ENCODE measurements around the gene GPRIN3.
"Not testable (repeated sequence)": the region's sequence is repeated elsewhere in the genome, so short reads cannot be mapped to it uniquely, and the experiment has no call there.

GPRIN3 gene

DNA sequence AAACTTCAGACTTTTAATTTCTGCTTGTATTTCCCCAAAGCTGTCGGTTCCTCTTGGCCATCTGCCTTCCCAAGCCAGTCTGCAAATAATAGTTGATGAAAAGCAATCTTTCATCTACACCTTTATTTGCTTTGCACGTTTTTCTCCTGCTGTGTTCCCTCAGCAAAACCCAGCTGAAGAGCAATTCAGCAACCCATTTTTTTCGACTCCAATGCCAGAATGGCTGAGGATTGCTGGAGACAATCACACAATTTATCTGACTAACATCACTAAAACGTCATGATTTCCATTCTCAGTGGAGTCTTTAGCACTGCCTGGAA lies 94.3 kb downstream of the GPRIN3 start:
- no peak for DNase-seq

DNA sequence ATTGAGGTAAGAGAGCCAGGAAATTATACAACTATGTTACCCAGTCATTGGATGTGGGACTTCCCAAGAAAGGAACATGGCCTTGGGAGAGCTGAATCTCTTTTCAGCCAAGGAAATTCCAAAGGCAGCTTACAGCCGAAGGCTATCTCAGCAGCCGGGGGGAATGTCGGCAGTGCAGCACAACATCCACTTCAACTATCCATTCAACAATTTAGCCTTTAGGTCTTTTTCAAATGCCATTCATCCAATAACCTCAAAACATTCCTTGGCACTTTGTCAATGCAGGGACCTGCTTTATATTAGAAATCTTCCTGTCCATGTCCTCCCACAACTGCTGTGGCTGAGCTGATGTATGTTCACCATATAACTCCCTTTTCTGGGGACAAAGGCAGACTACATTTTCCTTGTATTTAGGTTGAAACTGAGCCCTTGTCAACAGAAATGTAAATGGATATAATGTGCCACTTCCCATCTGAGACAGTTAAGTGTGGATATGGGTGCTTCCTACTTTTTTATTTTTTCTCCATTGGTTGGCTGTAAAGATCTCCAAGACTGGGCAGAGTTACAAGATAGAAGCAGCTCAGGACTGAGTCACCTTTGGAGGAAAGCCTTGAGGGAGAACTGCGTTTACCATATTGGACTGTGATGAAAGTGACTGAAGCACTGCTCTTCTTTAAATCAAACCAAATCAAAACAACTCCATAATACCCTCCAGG lies 94.8 kb downstream of the GPRIN3 start:
- no peak for DNase-seq

DNA sequence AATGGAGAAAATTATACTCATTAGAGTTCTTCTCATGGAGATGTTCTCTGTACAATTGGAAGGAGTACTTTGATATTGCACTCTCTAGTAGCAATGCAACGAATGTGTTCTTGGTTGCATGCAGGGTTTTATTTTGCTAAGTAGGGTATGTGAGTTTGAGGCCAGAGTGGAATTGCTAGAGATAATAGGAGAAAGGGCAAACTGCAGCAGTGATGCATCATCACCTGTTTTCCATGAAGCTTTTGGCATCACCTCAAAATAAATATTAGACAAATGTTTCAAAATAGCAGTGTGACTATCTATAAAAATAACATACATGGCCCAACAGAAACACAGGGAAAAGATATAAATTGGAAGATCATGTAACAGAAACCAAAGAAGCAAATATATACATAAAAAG lies 103.0 kb downstream of the GPRIN3 start:
- DNase-seq: no peak

DNA sequence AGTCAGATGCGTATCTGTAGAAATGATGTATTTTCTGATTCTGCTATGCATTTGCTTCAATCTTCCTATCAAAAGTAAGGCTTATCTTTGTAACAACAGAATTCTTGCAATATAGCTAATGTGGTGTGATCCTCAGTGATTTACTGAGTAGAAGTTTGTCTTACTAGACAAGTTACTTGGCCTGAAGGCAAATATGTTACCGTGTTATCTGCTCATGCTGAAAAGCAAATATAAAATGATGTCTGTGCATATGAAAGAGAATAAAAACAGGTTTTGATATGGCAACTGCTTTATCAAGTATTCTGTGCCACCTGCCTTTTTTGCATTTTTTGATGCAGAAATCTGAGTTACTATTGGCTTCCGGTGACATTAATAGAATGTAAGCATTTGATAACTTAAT lies 103.7 kb downstream of the GPRIN3 start:
- no peak for DNase-seq

DNA sequence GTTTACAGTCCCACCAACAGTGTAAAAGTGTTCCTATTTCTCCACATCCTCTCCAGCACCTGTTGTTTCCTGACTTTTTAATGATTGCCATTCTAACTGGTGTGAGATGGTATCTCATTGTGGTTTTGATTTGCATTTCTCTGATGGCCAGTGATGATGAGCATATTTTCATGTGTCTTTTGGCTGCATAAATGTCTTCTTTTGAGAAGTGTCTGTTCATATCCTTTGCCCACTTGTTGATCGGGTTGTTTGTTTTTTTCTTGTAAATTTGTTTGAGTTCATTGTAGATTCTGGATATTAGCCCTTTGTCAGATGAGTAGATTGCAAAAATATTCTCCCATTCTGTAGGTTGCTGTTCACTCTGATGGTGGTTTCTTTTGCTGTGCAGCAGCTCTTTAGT lies 108.2 kb downstream of the GPRIN3 start:
- not testable (repeated sequence) for DNase-seq

DNA sequence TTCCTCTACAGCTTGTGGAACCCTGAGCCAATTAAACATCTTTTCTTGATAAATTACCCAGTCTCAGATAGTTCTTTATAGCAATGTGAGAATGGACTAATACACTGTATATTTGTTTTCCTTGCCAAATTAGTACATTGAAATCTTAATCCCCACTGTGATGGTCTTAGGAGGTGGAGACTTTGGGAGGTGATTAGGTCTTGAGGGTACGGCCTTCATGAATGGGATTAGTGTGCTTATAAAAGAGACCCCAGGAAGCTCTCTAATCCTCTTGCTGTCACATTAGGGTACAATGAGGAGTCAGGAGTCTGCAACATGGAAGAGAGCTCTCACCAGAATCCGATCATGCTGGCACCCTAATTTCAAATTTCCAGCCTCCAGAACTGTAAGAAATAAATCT lies 109.7 kb downstream of the GPRIN3 start:
- DNase-seq: no peak

DNA sequence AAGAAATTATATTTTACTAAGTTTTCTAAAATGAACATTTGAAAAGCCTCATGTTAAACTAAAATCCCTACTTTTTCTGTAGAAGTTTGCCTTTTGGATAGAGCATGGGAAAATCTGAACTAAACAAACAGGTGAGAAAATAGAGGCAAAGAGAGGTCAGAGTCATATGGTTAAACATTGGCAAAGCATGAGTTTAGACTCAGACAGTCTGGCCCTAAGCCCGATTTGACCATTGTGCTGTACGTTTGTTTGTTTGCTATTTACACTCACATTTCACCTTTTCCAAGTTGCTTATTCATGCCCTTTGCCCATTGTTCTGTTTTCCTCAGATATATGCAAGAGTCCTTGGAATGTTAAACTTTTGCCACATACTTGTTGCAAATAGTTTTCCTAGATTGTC lies 110.9 kb downstream of the GPRIN3 start:
- DNase-seq: no peak

DNA sequence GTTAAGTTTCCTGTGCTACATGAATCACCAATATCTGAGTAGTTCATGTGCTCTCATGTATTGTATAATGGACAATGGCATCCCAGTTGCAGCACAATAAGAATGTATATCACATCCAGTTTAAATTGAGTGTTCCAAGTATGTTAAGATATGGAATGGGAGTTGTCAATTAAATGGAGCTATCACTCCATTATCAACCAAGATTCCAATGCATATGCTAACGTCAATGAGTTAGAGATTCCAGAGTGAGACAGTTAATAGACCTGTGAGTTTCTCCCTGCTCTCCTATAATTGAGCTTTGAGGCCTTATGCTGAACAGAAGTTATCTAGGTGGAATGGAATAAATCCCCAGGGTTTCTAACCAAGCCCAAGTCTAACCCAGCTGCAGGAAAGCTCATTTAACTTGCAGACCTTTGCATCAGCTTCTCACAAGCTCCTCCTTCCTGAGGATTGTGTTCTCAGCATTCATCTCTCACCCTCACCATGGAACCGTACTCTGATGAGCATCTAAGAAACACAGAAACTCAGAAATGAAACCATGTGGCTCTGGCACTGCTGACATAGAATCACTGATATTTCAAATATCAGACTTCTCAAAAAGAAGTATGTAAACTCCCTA lies 111.4 kb downstream of the GPRIN3 start:
- DNase-seq: no peak

DNA sequence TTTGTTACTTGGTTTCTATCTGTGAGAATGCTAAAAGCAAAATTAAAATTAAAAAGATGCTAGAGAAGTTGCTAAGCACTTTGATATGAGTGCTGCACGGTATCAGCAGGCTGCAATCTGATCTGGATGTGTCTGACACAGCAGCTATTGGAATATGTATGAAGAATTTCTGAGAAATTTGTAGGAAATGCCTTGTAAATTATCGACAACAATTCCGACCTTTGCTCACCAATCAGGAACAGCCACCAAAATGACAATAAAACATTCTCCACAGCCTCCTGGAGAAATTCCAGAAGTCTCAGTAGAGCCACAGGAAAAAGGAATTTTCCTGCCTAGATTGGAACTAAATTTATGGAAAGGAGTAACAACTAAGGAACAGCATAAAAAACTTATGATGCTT lies 113.8 kb downstream of the GPRIN3 start:
- DNase-seq: no peak
